IMR-90 (cell line): ENCODE data around the gene ZCCHC17. TPM values are rescaled to one million over a fixed set of nuclear protein-coding genes. Genes with fewer than 3 reads are reported as not detected.

Experiments
- ATAC-seq: fragments of 200-7000 bp; cut with Tn5 transposase; 2 replicates; pipeline ENCODE4 v1.9.1; 2020; ENCODE audit warnings: low read depth, mild to moderate bottlenecking, moderate library complexity
- BruUV-seq: library from RNA; stranded (reverse); fragments of 400-500 nt; replicated peaks from 2 replicates; lab custom pipeline; 2021; lab: Mats Ljungman, UMichigan
- CTCF ChIA-PET: fragments of 300-600 bp; formaldehyde crosslinking; extraction: SDS; loops from one replicate; lab custom pipeline; 2021; ENCODE audit warnings: antibody characterized with exemption; lab: Yijun Ruan, JAX
- POLR2A ChIA-PET: fragments of 300-600 bp; sonication (Branson Sonifier 250); formaldehyde crosslinking; loops from one replicate; lab custom pipeline; 2022; ENCODE audit warnings: antibody characterized with exemption; ENCODE audit not compliant: unreplicated experiment; lab: Charles Lee
- DNase-seq: peaks from one replicate; pipeline ENCODE4 v3.0.0; 2013
- H2AFZ ChIP-seq: replicated peaks from 2 replicates; pipeline ENCODE3; 2013; ENCODE audit warnings: low read length, mild to moderate bottlenecking; ENCODE audit not compliant: poor library complexity
- H2AK5ac ChIP-seq: 2 replicates; pipeline ENCODE4 v1.6.1; 2013; ENCODE audit warnings: low read depth, low read length, inconsistent platforms
- H2AK9ac ChIP-seq: replicated peaks from 2 replicates; pipeline ENCODE3; 2013; ENCODE audit warnings: mild to moderate bottlenecking, low read depth, low read length, moderate library complexity; ENCODE audit not compliant: poor library complexity
- H2BK120ac ChIP-seq: 2 replicates; pipeline ENCODE4 v1.6.1; 2013; ENCODE audit warnings: low read depth, low read length, inconsistent platforms
- H2BK15ac ChIP-seq: 3 replicates; pipeline ENCODE4 v1.6.1; 2013; ENCODE audit warnings: low read depth, low read length, inconsistent platforms
- H2BK20ac ChIP-seq: 2 replicates; pipeline ENCODE4 v1.6.1; 2013; ENCODE audit warnings: low read depth, mild to moderate bottlenecking, inconsistent platforms, low read length, moderate library complexity
- H2BK5ac ChIP-seq: 2 replicates; pipeline ENCODE4 v1.6.1; 2013; ENCODE audit warnings: mild to moderate bottlenecking, low read depth, low read length, inconsistent platforms; ENCODE audit not compliant: poor library complexity, severe bottlenecking
- H3K14ac ChIP-seq: replicated peaks from 2 replicates; pipeline ENCODE4 v1.6.1; 2013; ENCODE audit warnings: low read depth, low read length, inconsistent platforms
- H3K18ac ChIP-seq: 2 replicates; pipeline ENCODE4 v1.6.1; 2013; ENCODE audit warnings: low read depth, low read length, control low read depth
- H3K23ac ChIP-seq: 2 replicates; pipeline ENCODE4 v1.6.1; 2013; ENCODE audit warnings: low read depth, low read length, inconsistent platforms
- H3K27ac ChIP-seq: 2 replicates; pipeline ENCODE4 v1.5.1; 2013; ENCODE audit warnings: mild to moderate bottlenecking, control low read depth, low read length; ENCODE audit not compliant: insufficient read depth
- H3K27me3 ChIP-seq: 2 replicates; pipeline ENCODE4 v1.6.1; 2013; ENCODE audit warnings: low read length; ENCODE audit not compliant: control insufficient read depth, insufficient read depth
- H3K36me3 ChIP-seq: 2 replicates; pipeline ENCODE4 v1.6.1; 2013; ENCODE audit warnings: low read length, mixed read lengths; ENCODE audit not compliant: control insufficient read depth, insufficient read depth
- H3K4ac ChIP-seq: 2 replicates; pipeline ENCODE4 v1.6.1; 2013; ENCODE audit warnings: low read depth, low read length, inconsistent platforms
- H3K4me1 ChIP-seq: 2 replicates; pipeline ENCODE4 v1.6.1; 2013; ENCODE audit warnings: low read length, mixed read lengths; ENCODE audit not compliant: control insufficient read depth, insufficient read depth
- H3K4me2 ChIP-seq: 2 replicates; pipeline ENCODE4 v1.6.1; 2013; ENCODE audit warnings: low read depth, mild to moderate bottlenecking, control low read depth, low read length, moderate library complexity
- H3K4me3 ChIP-seq: 2 replicates; pipeline ENCODE4 v1.5.1; 2013; ENCODE audit warnings: low read depth, mild to moderate bottlenecking, control low read depth, low read length, moderate library complexity; ENCODE audit not compliant: insufficient read depth
- H3K56ac ChIP-seq: 2 replicates; pipeline ENCODE4 v1.6.1; 2013; ENCODE audit warnings: low read length, inconsistent platforms; ENCODE audit not compliant: insufficient read depth; ENCODE audit errors: extremely low read depth
- H3K79me1 ChIP-seq, 2 experiments: 2 replicates each; pipeline ENCODE4 v1.6.1; 2013; ENCODE audit warnings: low read length in 2 of 2, inconsistent platforms in 1 of 2, low read depth in 1 of 2
- H3K9ac ChIP-seq: 2 replicates; pipeline ENCODE4 v1.6.1; 2013; ENCODE audit warnings: low read depth, low read length, control low read depth
- H3K9me1 ChIP-seq: 2 replicates; pipeline ENCODE4 v1.6.1; 2013; ENCODE audit warnings: low read length, inconsistent platforms; ENCODE audit not compliant: insufficient read depth
- H3K9me3 ChIP-seq: 2 replicates; pipeline ENCODE4 v1.6.1; 2013; ENCODE audit warnings: low read length; ENCODE audit not compliant: control insufficient read depth, insufficient read depth
- H4K20me1 ChIP-seq: 2 replicates; pipeline ENCODE4 v1.6.1; 2013; ENCODE audit warnings: low read length, inconsistent platforms; ENCODE audit not compliant: insufficient read depth
- H4K5ac ChIP-seq: 2 replicates; pipeline ENCODE4 v1.6.1; 2013; ENCODE audit warnings: mild to moderate bottlenecking, low read depth, low read length, control low read depth
- H4K8ac ChIP-seq, 2 experiments: 2 replicates each; pipeline ENCODE4 v1.6.1; 2013; ENCODE audit warnings: low read depth in 2 of 2, low read length in 2 of 2, control low read depth in 1 of 2, inconsistent platforms in 1 of 2
- H4K91ac ChIP-seq: 2 replicates; pipeline ENCODE4 v1.6.1; 2013; ENCODE audit warnings: low read depth, low read length, inconsistent platforms; ENCODE audit not compliant: insufficient read depth
- BHLHE40 ChIP-seq: fragments of 150-350 bp; IDR thresholded peaks from 2 replicates; pipeline ENCODE4 v1.6.1; 2016; ENCODE audit warnings: mild to moderate bottlenecking, low read depth, low read length
- CEBPB ChIP-seq: IDR thresholded peaks from 2 replicates; pipeline ENCODE4 v1.6.1; 2012; ENCODE audit warnings: low read depth, low read length, improper control_type of control experiment
- CHD1 ChIP-seq: IDR thresholded peaks from 2 replicates; pipeline ENCODE4 v1.6.1; 2012; ENCODE audit warnings: low read depth, low read length, improper control_type of control experiment
- CTCF ChIP-seq: conservative IDR thresholded peaks from 2 replicates; pipeline ENCODE4 v1.5.1; 2012; ENCODE audit warnings: mild to moderate bottlenecking, low read depth, low read length, improper control_type of control experiment
- FOS ChIP-seq: fragments of 150-350 bp; IDR thresholded peaks from 2 replicates; pipeline ENCODE4 v1.6.1; 2016; ENCODE audit warnings: low read depth, low read length
- MAFK ChIP-seq: IDR thresholded peaks from 2 replicates; pipeline ENCODE4 v1.6.1; 2012; ENCODE audit warnings: low read depth, low read length, improper control_type of control experiment
- MAZ ChIP-seq: IDR thresholded peaks from 2 replicates; pipeline ENCODE4 v1.6.1; 2012; ENCODE audit warnings: low read depth, mild to moderate bottlenecking, low read length, improper control_type of control experiment, moderate library complexity, borderline replicate concordance
- MXI1 ChIP-seq: IDR thresholded peaks from 2 replicates; pipeline ENCODE4 v1.6.1; 2012; ENCODE audit warnings: low read depth, mild to moderate bottlenecking, low read length, moderate library complexity, borderline replicate concordance
- NFE2L2 ChIP-seq: fragments of 150-350 bp; IDR thresholded peaks from 2 replicates; pipeline ENCODE4 v1.6.1; 2016; ENCODE audit warnings: low read depth, mild to moderate bottlenecking, low read length
- POLR2A ChIP-seq: IDR thresholded peaks from 2 replicates; pipeline ENCODE4 v1.6.1; 2012; ENCODE audit warnings: mild to moderate bottlenecking, low read depth, low read length
- RAD21 ChIP-seq: IDR thresholded peaks from 2 replicates; pipeline ENCODE4 v1.6.1; 2012; ENCODE audit warnings: low read length, improper control_type of control experiment
- RCOR1 ChIP-seq: IDR thresholded peaks from 2 replicates; pipeline ENCODE4 v1.6.1; 2012; ENCODE audit warnings: mild to moderate bottlenecking, low read length, improper control_type of control experiment; ENCODE audit not compliant: insufficient replicate concordance
- RFX5 ChIP-seq: IDR thresholded peaks from 2 replicates; pipeline ENCODE4 v1.8.0; 2012; ENCODE audit warnings: low read depth, mild to moderate bottlenecking, low read length, moderate library complexity
- SMC3 ChIP-seq: fragments of 150-350 bp; IDR thresholded peaks from 2 replicates; pipeline ENCODE4 v1.6.1; 2016; ENCODE audit warnings: low read depth, mild to moderate bottlenecking, antibody characterized with exemption, low read length, moderate library complexity
- WGBS, 2 experiments: methylation state at CpG; one replicate each; pipeline versions ENCODE4 v1.1.5 to v1.1.7; 2013; ENCODE audit warnings: missing lambda C conversion rate in 2 of 2; ENCODE audit not compliant: insufficient read length in 1 of 2; ENCODE audit errors: extremely low coverage in 2 of 2; 5-methylcytosine and 5-hydroxymethylcytosine counted together
- dilution Hi-C: fragments of 300-500 bp; cut with HindIII; formaldehyde crosslinking; loops from one replicate; pipeline ENCODE4 v1.14.3; 2018; ENCODE audit warnings: low sequenced_read_pairs; ENCODE audit not compliant: unreplicated experiment
- in situ Hi-C: fragments of 300-500 bp; cut with MboI; formaldehyde crosslinking; loops from 3 replicates; pipeline ENCODE4 v1.14.3; 2019; ENCODE audit warnings: low sequenced_read_pairs, inconsistent platforms, mixed read lengths
- intact Hi-C: fragments of 100-400 bp; cut with micrococcal nuclease; formaldehyde crosslinking; loops from 2 replicates; pipeline ENCODE4 v1.10.0; 2022
- polyA plus RNA-seq, 3 experiments: library from polyadenylated mRNA; depleted of rRNA; stranded (reverse); fragments of >200 nt; gene quantifications; 2 replicates each; pipeline ENCODE4 v1.2.3, GENCODE V29; 2012; ENCODE audit warnings: low replicate concordance in 1 of 3
- total RNA-seq: library from RNA; depleted of rRNA; stranded (reverse); fragments of >200 nt; gene quantifications from 2 replicates; pipeline ENCODE4 v1.2.3, GENCODE V29; 2012
- TF ChIP-seq, protein P1 (sequence below): fragments of 150-350 bp; IDR thresholded peaks from 2 replicates; pipeline ENCODE4 v1.6.1; 2016; ENCODE audit warnings: low read depth, mild to moderate bottlenecking, low read length, moderate library complexity, borderline replicate concordance
- TF ChIP-seq, protein P2 (sequence below): fragments of 150-350 bp; IDR thresholded peaks from 2 replicates; pipeline ENCODE4 v1.6.1; 2017; ENCODE audit warnings: mild to moderate bottlenecking, antibody characterized with exemption, low read length, low read depth

The ZCCHC17 gene
- total and polyA plus RNA-seq, 2 of the 4 experiments (the other 2 are of a cell fraction), result 48.4 to 48.9 TPM

DNA sequence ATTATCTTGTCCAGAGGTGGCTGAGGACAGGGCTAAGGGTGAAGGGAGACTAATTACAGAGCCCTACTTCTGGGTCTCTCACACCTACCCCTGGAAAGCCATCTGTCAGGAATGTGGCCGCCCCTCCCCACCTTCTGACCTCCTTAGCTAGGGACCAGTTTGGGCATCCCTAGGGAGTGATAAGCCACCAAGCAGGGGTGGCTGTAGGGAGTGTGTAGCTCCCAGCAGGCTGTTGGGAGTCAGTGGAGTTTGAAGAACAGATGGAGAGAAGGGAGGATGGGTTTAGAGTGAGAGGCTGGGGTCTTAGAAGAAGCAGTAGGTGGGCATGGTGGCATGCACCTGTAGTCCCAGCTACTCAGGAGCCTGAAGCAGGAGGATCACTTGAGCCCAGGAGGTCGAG lies 115.4 kb downstream of the ZCCHC17 start:
- dilution Hi-C loops, result no loop called here
- Histone ChIP-seq H3K9ac (no peak overlapping the region), H3K4ac (peak overlapping the region; percentile 30; the same call in 1 of the 2 replicates), H3K9me3 (no peaks in the 10 kb centered on the region), H4K8ac (no peak overlapping the region; a peak in 1 of 4 replicates), H2BK15ac (no peak overlapping the region), H3K56ac (no peak overlapping the region), H2BK5ac (no peak overlapping the region), H4K5ac (no peak overlapping the region), H3K27me3 (no peaks in the 10 kb centered on the region), H3K4me1 (peaks cover 42% of the 10 kb centered on the region), H4K91ac (peak overlapping the region; percentile 15; the same call in 1 of the 2 replicates), H3K4me2 (no peak overlapping the region), H3K18ac (no peak overlapping the region), H3K36me3 (peaks cover 4% of the 10 kb centered on the region; the same call in 1 of the 2 replicates), H4K20me1 (peaks cover 24% of the 10 kb centered on the region), H3K9me1 (peaks cover 52% of the 10 kb centered on the region), H3K4me3 (no peak overlapping the region), H2BK20ac (peak overlapping the region; percentile 56; the same call in 1 of the 2 replicates), H2BK120ac (peak overlapping the region; percentile 43), H2AFZ (no peak overlapping the region), H3K27ac (no peak overlapping the region), H3K79me1 (peaks cover 0 to 44% of the 10 kb centered on the region in 2 experiments; a peak in 3 of 4 replicates), H2AK5ac (peak overlapping the region; percentile 84), H3K23ac (peak overlapping the region; percentile 32; the same call in 1 of the 2 replicates), H3K14ac (no peak overlapping the region), H2AK9ac (no peak overlapping the region)
- intact Hi-C loops, result no loop called here
- in situ Hi-C loops, result no loop called here
- ChIA-PET CTCF (interaction anchor here (1.3 to 3.3 kb wide), 2 partner anchors 10 to 16 kb away, joined by 4 to 13 read pairs; no protein-coding TSS in a partner anchor), POLR2A (no interaction called here)
- WGBS, 2 experiments, result no CpG with 5 or more reads among the region's 2 CpGs
- BruUV-seq, result no TSS peak
- TF ChIP-seq SMC3 (no peak), RAD21 (no peak), MXI1 (no peak), MAZ (no peak), FOS (no peak), NFE2L2 (no peak), POLR2A (no peak), CEBPB (no peak), BHLHE40 (no peak), CHD1 (no peak), RCOR1 (no peak), CTCF (no peak), MAFK (no peak), RFX5 (no peak)
- TF ChIP-seq, protein P1, sequence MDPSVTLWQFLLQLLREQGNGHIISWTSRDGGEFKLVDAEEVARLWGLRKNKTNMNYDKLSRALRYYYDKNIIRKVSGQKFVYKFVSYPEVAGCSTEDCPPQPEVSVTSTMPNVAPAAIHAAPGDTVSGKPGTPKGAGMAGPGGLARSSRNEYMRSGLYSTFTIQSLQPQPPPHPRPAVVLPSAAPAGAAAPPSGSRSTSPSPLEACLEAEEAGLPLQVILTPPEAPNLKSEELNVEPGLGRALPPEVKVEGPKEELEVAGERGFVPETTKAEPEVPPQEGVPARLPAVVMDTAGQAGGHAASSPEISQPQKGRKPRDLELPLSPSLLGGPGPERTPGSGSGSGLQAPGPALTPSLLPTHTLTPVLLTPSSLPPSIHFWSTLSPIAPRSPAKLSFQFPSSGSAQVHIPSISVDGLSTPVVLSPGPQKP, result no peak
- TF ChIP-seq, protein P2, sequence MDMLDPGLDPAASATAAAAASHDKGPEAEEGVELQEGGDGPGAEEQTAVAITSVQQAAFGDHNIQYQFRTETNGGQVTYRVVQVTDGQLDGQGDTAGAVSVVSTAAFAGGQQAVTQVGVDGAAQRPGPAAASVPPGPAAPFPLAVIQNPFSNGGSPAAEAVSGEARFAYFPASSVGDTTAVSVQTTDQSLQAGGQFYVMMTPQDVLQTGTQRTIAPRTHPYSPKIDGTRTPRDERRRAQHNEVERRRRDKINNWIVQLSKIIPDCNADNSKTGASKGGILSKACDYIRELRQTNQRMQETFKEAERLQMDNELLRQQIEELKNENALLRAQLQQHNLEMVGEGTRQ, result no peak
- DNase-seq (no peak), ATAC-seq (no peak)
